ENCODE data around the gene ATP5IF1. TPM values are rescaled to one million over a fixed set of nuclear protein-coding genes. Genes with fewer than 3 reads are reported as not detected.
A peak's percentile ranks its signal among the peaks of the same experiment; 100 is the strongest.

ATP5IF1 gene
- total RNA-seq, 2 experiments from 2014 or later = 77.4 to 78.0 TPM

- H3K4me3 Mint-ChIP-seq = peak overlapping the region; percentile 87
- DNase-seq (peak in 7 of 14 experiments; percentile 16 to 93 (median 47)), ATAC-seq (ENCODE audit: poor library complexity) (peak; percentile 43)
- Histone ChIP-seq H3K9me3 (ENCODE audit: control insufficient read depth in 1 of 2, insufficient read depth in 1 of 2, low read length in 2 of 2) (no peaks in the 10 kb centered on the region), H3K4me1 (ENCODE audit: insufficient read depth, low read length) (peaks cover 71% of the 10 kb centered on the region), H3K36me3 (ENCODE audit: insufficient read depth, low read length) (peaks cover 4% of the 10 kb centered on the region), H3K27me3 (ENCODE audit: control insufficient read depth in 1 of 2, insufficient read depth in 2 of 2, low read length in 2 of 2) (no peaks in the 10 kb centered on the region), H3K4me3 (ENCODE audit: low read length) (peak overlapping the region; percentile 78), H3K27ac (ENCODE audit: low read depth in 1 of 2, low read length in 2 of 2) (peak overlapping the region; percentile 96 to 99)
- H3K9me3 Mint-ChIP-seq = no peaks in the 10 kb centered on the region
- H3K4me1 Mint-ChIP-seq (ENCODE audit: low read depth) = peaks cover 56% of the 10 kb centered on the region
- H3K36me3 Mint-ChIP-seq (ENCODE audit: low read depth) = no peaks in the 10 kb centered on the region
- TF ChIP-seq CTCF (IDR thresholded peaks at IDR 0.05) = no peak
- H3K27ac Mint-ChIP-seq = peak overlapping the region; percentile 86
- ChIA-PET CTCF (interaction anchor here (1.1 to 1.3 kb wide), 3 partner anchors 11 to 83 kb away, joined by 3 to 8 read pairs (median 8); partner anchors contain the start of genes ATP5IF1 and MED18), POLR2A (interaction anchor here (0.5 to 7.1 kb wide), 19 partner anchors 9 to 1356 kb away, joined by 3 to 131 read pairs (median 4); partner anchors contain the start of genes ATP5IF1, DNAJC8, EYA3 and GMEB1)
- intact Hi-C loops (cut with DNase I, micrococcal nuclease) = loop anchor here (1.0 to 10.0 kb wide), 12 partner anchors 10 to 936 kb away; partner anchors contain the start of genes ATP5IF1 (in 1 of the 2), DNAJC8 (in 1 of the 2), PHACTR4 (in 1 of the 2) and RCC1 (in 1 of the 2)
- H3K27me3 Mint-ChIP-seq = no peaks in the 10 kb centered on the region
Measured at GRCh38 chr1:28246427-28246832, 10.5 kb downstream of the ATP5IF1 start.

- Mint-ChIP-seq H3K9me3 (no peaks in the 10 kb centered on the region), H3K4me3 (peak overlapping the region; percentile 87), H3K36me3 (ENCODE audit: low read depth) (no peaks in the 10 kb centered on the region), H3K4me1 (ENCODE audit: low read depth) (peaks cover 55% of the 10 kb centered on the region), H3K27me3 (no peaks in the 10 kb centered on the region), H3K27ac (peak overlapping the region; percentile 86)
- peak in 3 of 14 experiments; percentile 22 to 49 (median 48) for DNase-seq
- Histone ChIP-seq H3K27me3 (ENCODE audit: control insufficient read depth in 1 of 2, insufficient read depth in 2 of 2, low read length in 2 of 2) (no peaks in the 10 kb centered on the region), H3K4me3 (ENCODE audit: low read length) (peak overlapping the region; percentile 78), H3K9me3 (ENCODE audit: control insufficient read depth in 1 of 2, insufficient read depth in 1 of 2, low read length in 2 of 2) (no peaks in the 10 kb centered on the region), H3K36me3 (ENCODE audit: insufficient read depth, low read length) (no peaks in the 10 kb centered on the region), H3K4me1 (ENCODE audit: insufficient read depth, low read length) (peaks cover 61% of the 10 kb centered on the region), H3K27ac (ENCODE audit: low read depth in 1 of 2, low read length in 2 of 2) (peak overlapping the region; percentile 80 to 99)
- intact Hi-C loops (cut with DNase I, micrococcal nuclease) = loop anchor here (1.0 to 10.0 kb wide), 17 partner anchors 9 to 935 kb away; partner anchors contain the start of genes DNAJC8 (in 1 of the 2), MED18 (in 1 of the 2), PHACTR4 (in 1 of the 2) and RCC1 (in 1 of the 2)
- CTCF ChIA-PET = interaction anchor here (0.7 to 3.0 kb wide), 23 partner anchors 10 to 629 kb away, joined by 3 to 47 read pairs (median 5); partner anchors contain the start of genes ATP5IF1, MED18, PHACTR4 and SESN2
- POLR2A ChIA-PET = interaction anchor here (0.7 to 7.1 kb wide), 10 partner anchors 11 to 395 kb away, joined by 3 to 131 read pairs (median 6); partner anchors contain the start of genes ATP5IF1, DNAJC8, EYA3 and MED18
- TF ChIP-seq CTCF (IDR thresholded peaks at IDR 0.05) = no peak
- no peak for ATAC-seq (ENCODE audit: poor library complexity)
Measured at GRCh38 chr1:28247612-28248272, 11.8 kb downstream of the ATP5IF1 start.

GRCh38 chr1:28248273-28249012 lies 12.5 kb downstream of the ATP5IF1 start:
- H3K4me3 ChIP-seq (ENCODE audit: low read length) = peak overlapping the region; percentile 78
- CTCF ChIA-PET = interaction anchor here (0.6 to 3.0 kb wide), 26 partner anchors 10 to 628 kb away, joined by 3 to 47 read pairs (median 4); partner anchors contain the start of genes ATP5IF1, MED18, PHACTR4 and SESN2
- Mint-ChIP-seq H3K9me3 (no peaks in the 10 kb centered on the region), H3K4me1 (ENCODE audit: low read depth) (peaks cover 49% of the 10 kb centered on the region), H3K36me3 (ENCODE audit: low read depth) (no peaks in the 10 kb centered on the region), H3K4me3 (peak overlapping the region; percentile 87), H3K27me3 (no peaks in the 10 kb centered on the region), H3K27ac (peak overlapping the region; percentile 86)
- peaks cover 54% of the 10 kb centered on the region for H3K4me1 ChIP-seq (ENCODE audit: insufficient read depth, low read length)
- DNase-seq = peak; percentile 70 to 91 (median 78)
- H3K27ac ChIP-seq (ENCODE audit: low read depth in 1 of 2, low read length in 2 of 2) = peak overlapping the region; percentile 80 to 99
- ATAC-seq (ENCODE audit: poor library complexity) = peak; percentile 23
- H3K27me3 ChIP-seq (ENCODE audit: control insufficient read depth in 1 of 2, insufficient read depth in 2 of 2, low read length in 2 of 2) = no peaks in the 10 kb centered on the region
- peak; percentile 92 for TF ChIP-seq CTCF (IDR thresholded peaks at IDR 0.05)
- POLR2A ChIA-PET = interaction anchor here (0.6 to 7.1 kb wide), 16 partner anchors 10 to 400 kb away, joined by 3 to 131 read pairs (median 4); partner anchors contain the start of genes ATP5IF1, DNAJC8, MED18 and RCC1
- H3K36me3 ChIP-seq (ENCODE audit: insufficient read depth, low read length) = no peaks in the 10 kb centered on the region
- intact Hi-C loops (cut with DNase I, micrococcal nuclease) = loop anchor here (1.0 to 10.0 kb wide), 13 partner anchors 8 to 934 kb away; partner anchors contain the start of genes MED18 (in 1 of the 2), PHACTR4 (in 1 of the 2), RCC1 (in 1 of the 2) and RNU11 (in 1 of the 2)
- H3K9me3 ChIP-seq (ENCODE audit: control insufficient read depth in 1 of 2, insufficient read depth in 1 of 2, low read length in 2 of 2) = no peaks in the 10 kb centered on the region
